Cerebellar nuclear complex (tissue), 1 donor: ENCODE data around the gene COL6A2.
"Not testable (repeated sequence)": the region's sequence is repeated elsewhere in the genome, so short reads cannot be mapped to it uniquely, and the experiment has no call there.

Source experiments
- DNase-seq, 2 experiments: peaks; one replicate each; lab custom pipeline; 2025; lab: John Stamatoyannopoulos, UW

Gene COL6A2

GRCh38 chr21:46144464-46145070 is 46.7 kb downstream of the COL6A2 start:
- no peak for DNase-seq

GRCh38 chr21:46145159-46145839 is 47.4 kb downstream of the COL6A2 start:
- no peak for DNase-seq

GRCh38 chr21:46145840-46146691 is 48.2 kb downstream of the COL6A2 start:
- DNase-seq = no peak

GRCh38 chr21:46146856-46147255 is 48.9 kb downstream of the COL6A2 start:
- DNase-seq = no peak

GRCh38 chr21:46147429-46147828 is 49.5 kb downstream of the COL6A2 start:
- DNase-seq = not testable (repeated sequence)

- DNase-seq = no peak
These were observed 50.2 kb downstream of the COL6A2 start for GRCh38 chr21:46148106-46148505.

- DNase-seq = no peak
These were observed 51.4 kb downstream of the COL6A2 start for GRCh38 chr21:46149205-46149901.

- no peak for DNase-seq
These were observed 52.2 kb downstream of the COL6A2 start for GRCh38 chr21:46150073-46150472.

- DNase-seq = no peak
These were observed 52.7 kb downstream of the COL6A2 start for GRCh38 chr21:46150491-46151121.

- no peak for DNase-seq
These were observed 53.5 kb downstream of the COL6A2 start for GRCh38 chr21:46151261-46151988.

- DNase-seq = no peak
These were observed 54.3 kb downstream of the COL6A2 start for GRCh38 chr21:46151989-46152926.

- DNase-seq = no peak
These were observed 55.0 kb downstream of the COL6A2 start for GRCh38 chr21:46152927-46153246.

- no peak for DNase-seq
These were observed 55.6 kb downstream of the COL6A2 start for GRCh38 chr21:46153247-46154154.

GRCh38 chr21:46154155-46154954 is 56.4 kb downstream of the COL6A2 start:
- no peak for DNase-seq

- no peak for DNase-seq
These were observed 57.1 kb downstream of the COL6A2 start for GRCh38 chr21:46154955-46155513.

- DNase-seq = no peak
These were observed 57.8 kb downstream of the COL6A2 start, which contains the start of gene FTCD for GRCh38 chr21:46155514-46156377. Gene FTCD, minus strand, starts transcription at chr21:46155579. Its CDS starts 56 bp downstream, at chr21:46155523.

GRCh38 chr21:46156378-46156645 is 58.4 kb downstream of the COL6A2 start:
- no peak for DNase-seq
